ENCODE results near the gene ANO5.

- TF ChIP-seq EZH2phosphoT487 (conservative IDR thresholded peaks at IDR 0.05; ENCODE audit: low read length) (no peak), CTCF (IDR thresholded peaks at IDR 0.05; ENCODE audit: insufficient read depth, low read length, poor library complexity, severe bottlenecking) (no peak)
Measured at GRCh38 chr11:22162756-22163155, 30.1 kb upstream of the ANO5 start.

All from SU-DHL-6 (cell line).